ENCODE results near the gene PDE2A.

DNA sequence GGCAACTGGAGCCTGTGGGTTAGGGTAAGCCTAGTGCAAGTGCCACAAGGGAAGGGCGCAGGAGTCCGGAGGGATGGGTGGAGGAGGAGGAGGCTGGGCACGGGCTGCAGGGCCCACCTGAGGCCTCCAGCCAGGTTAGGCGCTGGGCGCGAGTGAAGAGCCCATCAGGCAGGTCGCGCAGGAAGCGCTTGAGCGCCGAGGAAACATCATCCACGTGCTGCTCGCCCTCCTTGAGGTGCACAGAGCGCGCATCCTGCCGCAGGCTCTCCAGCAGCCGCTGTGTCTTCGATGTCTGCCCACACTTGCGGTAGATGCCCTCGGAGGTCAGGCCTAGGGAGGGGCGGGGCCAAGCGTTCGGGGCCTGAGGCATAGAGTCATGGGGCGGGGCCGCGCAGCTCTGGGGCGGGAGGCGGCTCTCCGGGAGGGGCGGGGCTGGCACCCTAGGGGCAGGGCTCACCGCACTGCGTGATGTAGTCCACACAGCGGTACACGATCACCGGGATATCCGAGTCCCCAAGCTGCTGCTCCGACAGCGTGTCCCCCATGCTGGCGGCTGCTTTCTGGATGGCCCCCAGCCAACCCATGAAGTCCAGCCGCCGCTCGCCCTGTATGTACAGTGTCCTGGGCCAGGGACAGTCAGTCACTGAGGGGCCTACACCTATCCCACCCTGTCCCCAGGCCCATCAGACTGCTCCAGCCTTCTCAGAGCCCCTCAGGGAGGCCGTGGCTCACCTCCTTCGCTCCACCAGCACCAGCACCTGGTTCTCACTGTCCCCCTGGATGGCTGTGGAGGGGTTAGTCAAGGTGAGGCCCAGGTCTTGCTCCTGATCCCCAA lies 22.9 kb upstream of the PDE2A start:
- TF ChIP-seq CTCF (IDR thresholded peaks at IDR 0.05): no peak
- TF ChIP-seq POLR2A (IDR thresholded peaks at IDR 0.05): no peak
